HG02973 (cell line): ENCODE measurements around the gene DUSP15.
"Not testable (repeated sequence)": the region's sequence is repeated elsewhere in the genome, so short reads cannot be mapped to it uniquely, and the experiment has no call there.

ENCODE experiments used
- ATAC-seq: cut with Tn5 transposase; IDR thresholded peaks from one replicate; pipeline ENCODE4 v1.9.1; 2021; ENCODE audit warnings: moderate library complexity; ENCODE audit not compliant: unreplicated experiment

The DUSP15 gene

DNA sequence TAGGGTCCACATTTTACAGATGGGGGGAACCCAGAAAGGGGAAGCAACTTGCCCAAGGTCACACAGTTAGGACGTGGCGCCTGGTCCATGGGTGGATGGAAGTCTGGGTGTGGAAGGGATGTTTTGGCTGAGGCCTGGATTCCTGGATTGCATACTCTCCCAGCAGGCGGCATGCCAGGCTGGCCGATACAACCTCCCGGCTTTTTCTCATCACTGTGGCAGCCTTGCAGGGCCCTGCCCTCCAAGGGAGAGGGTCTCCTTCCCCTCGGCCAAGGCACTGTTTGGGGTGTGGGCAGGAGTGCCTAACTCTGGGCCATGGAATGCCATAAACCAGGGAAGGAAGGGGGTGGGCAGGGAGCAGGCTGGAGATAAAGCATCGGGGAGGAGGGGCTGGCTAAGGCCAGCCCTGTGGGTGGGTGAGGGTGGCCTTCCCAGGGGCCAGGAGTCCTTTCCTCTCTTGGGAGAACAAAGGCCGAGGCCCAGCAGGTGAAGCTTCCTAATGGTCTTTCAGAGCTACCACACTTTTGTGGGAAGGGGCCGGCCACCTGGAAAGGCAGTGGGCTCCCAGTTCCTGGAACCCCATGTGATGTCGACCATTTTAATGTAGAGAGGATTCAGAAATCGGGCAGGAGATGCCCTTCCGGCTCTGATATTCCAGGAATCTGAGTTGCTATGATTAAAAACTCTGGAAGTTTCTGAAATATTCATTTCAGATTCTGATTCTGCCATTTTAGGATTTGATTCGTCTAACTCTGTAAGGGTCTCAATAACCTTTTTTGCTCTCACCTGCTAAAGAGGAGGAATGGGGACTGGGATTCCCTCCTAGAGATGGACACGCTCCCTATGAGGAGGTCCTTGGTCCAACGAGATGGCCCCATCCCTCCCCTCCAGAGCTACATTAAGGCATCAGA is 29.2 kb downstream of the DUSP15 start:
- ATAC-seq: no peak

DNA sequence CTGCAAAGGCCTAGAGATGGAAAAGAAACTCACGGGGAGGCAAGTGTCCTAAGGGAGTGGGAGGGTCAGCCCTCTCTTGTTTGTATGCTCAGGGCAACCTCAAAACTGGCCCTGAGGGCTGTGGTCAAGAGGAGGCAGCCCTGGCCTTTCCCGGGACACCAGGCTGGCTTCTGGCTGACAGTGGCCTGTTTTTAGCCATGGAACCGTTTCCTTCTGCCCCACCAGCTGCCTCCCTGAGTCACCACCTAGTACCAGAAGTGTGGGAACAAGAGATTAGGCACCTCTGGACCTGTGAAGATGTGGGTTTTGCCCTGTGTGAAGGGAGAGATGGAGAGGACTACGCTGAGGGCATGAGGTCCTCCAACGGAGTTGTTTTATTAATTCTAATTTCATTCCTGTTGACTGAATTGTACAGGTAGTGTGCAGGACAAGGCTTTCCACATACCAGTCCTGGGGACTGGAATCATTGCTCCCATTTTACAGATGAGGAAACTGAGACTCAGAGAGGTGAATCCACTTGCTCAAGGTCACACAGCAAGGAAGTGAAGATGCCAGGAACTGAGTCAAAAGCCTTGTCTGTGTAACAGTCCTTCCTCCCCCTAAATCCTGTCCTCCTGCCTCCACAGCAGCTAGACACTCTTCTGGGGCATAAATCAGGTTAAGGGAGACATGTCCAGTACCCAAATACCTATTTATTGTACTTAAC is 30.4 kb downstream of the DUSP15 start:
- ATAC-seq: no peak

DNA sequence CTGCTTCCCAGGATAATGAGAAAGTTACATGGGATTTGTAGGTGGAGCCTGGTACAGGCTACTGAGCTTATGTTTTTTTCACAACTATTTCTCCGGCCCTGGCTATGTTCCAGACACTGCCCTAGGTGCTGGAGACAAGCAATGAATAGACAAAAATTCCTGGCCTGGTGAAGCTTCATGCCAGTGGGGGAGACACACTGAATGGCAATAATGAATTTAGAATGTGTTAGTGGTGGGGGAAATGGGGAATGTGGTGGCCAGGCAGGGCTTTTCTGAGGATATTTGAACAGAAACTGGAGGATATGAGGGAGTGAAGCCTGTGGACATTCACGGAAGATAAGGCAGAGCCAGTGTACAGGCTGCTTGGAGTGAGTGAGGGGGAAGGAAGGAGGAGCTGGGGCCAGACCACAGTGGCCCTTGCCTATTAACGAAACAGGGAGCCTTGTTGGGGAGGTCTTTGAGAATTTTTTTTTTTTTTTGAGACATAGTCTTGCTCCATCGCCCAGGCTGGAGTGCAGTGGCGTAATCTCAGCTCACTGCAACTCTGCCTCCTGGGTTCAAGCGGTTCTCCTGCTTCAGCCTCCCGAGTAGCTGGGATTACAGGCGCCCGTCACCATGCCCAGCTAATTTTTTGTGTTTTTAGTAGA is 31.6 kb downstream of the DUSP15 start:
- ATAC-seq: no peak

DNA sequence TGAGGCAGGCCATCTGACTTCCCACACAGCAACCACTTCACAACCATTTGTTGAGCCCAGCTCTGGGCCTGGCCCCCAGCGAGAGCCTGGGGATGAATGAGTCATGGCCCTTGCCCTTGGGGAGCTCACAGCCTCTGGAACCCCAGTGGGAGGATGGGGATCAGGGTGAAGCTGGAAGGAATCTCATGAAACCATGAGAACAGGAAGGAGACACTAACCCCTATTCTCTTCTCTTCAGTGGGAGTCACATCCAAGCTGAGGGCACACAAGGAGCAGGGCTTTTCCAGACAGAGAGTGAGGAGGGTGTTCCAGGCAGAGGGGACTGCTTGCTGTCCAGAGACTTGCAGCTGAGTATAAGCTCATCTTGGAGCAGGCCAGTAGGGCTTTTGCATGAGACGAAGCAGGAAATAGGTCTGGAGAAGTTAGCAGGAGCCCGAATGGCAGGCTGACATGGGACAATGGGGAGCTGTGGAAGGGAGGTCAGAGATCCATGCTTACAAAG is 32.4 kb downstream of the DUSP15 start:
- ATAC-seq: no peak

DNA sequence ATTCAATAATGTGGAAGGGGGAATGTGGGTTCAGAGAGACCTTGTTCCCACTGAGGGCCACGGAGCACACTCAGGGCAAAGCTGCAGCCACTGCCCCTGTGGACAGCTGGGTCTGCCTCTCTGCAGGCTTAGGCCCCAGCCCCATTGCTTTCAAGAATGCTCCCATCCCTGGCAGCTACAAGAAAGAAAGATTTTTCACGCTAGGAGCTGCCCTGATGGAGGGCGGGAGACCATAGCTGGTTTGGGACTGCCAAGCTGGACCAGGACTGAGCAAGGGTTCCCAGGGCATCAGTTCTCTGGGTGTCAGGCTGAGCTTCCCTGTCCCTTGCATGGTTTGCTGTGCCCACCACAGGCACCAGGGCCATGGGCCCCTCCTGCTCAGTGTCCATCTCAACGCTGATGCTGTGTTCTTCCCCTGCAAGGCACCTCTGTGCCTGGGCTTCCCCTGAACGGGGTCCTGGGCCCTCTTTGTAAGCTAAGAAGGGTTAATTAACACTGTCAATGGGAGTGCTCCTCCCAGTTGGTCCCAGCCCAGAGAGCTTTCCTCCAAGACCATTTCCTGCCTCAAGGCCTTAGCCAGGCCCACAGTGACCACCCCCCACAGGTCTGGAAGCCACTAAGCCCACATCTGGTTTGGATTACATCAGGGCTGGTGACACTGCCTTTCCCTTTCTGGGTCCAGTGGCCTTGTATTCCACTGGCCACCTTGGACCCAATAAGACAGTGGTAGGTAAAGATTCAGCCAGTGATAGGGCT is 33.3 kb downstream of the DUSP15 start:
- ATAC-seq: no peak

DNA sequence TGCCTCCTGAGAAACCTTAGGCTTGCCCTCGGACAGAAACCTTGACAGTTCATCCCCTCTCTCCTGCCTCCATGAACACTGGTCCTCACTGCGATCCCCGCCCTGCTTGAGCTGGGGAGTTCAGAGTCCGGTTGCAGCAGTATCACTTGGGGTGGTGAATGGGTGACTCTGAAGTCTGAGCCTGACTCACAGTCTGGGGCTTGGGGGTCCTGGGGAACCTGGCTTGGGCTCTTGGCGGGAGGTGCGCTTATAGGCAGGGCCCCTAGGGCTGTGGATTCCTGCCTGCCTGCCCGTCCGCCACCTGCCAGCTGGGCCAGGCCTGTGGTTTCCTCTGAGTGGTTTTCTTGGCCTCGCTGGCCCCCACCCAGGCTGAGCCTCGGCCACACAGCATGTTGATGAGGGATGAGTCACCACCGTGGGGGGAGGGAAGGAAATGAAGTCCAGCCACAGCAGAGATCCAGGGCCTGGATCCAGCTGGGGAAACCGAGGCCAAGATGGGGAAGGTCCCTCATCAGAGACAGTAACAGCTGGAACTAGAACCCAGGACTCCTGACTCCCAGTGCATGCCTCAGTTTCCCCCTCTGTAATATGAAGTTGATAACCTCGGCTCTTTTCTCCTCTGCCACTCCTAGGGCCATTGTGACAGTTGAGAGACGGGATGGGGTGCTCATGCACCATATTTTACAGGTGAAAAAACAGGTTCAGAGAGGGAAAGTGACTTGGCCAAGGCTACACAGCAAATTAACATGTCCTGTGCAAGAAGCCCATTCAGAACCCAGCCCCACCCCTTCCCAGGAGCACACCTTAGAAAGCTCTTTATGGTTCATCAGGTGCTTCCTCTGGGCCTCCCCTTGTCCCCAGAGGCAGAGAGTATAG is 34.1 kb downstream of the DUSP15 start:
- peak; percentile 57 for ATAC-seq

DNA sequence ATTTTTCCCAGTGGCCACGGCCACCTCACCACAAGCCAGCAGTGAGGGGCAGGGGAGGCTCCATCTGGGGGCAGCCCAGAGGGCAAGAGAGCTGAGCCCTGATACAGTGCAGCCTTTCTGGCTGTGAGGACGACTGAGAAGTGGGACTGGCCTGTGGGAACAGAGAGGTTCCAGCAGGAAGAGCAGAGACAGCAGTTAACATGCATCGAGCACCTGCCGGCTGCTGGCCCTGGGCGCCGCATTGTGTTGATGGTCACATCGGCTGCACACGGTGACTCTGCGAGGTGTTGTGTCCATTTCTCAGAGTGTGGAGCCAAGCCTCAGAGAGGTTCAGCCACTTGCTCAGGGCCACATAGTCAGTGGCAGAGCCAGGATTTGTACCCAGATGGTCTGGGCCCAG is 34.8 kb downstream of the DUSP15 start:
- ATAC-seq: no peak

DNA sequence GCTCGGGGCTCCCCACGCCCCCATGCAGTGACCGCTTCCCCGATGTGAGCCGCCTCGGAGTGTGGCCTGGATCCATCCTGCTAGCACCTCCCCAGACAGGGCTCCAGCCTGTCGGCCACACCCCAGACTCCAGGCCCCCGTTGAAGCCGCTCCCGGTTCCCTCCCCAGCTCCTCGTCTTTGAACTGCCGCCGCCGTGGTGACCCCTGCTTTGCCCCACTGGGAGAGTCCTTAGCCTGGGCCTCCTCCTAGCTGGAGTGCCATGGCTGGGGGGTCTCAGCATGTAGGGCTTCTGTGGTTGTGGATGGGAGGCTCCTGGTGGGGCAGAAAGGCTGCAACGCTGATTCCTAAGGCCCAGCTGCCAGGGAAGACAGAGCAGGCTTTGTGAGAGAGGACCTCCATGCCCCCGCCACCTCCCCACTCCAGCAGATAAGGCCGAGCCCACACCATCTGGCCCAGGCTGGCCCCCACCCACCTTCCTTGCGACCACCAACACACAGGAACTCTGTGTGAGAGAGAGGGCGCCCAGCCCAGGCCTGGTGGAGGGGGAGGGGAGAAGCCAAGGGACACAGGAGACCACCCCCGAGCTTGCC is 36.3 kb downstream of the DUSP15 start:
- no peak for ATAC-seq

DNA sequence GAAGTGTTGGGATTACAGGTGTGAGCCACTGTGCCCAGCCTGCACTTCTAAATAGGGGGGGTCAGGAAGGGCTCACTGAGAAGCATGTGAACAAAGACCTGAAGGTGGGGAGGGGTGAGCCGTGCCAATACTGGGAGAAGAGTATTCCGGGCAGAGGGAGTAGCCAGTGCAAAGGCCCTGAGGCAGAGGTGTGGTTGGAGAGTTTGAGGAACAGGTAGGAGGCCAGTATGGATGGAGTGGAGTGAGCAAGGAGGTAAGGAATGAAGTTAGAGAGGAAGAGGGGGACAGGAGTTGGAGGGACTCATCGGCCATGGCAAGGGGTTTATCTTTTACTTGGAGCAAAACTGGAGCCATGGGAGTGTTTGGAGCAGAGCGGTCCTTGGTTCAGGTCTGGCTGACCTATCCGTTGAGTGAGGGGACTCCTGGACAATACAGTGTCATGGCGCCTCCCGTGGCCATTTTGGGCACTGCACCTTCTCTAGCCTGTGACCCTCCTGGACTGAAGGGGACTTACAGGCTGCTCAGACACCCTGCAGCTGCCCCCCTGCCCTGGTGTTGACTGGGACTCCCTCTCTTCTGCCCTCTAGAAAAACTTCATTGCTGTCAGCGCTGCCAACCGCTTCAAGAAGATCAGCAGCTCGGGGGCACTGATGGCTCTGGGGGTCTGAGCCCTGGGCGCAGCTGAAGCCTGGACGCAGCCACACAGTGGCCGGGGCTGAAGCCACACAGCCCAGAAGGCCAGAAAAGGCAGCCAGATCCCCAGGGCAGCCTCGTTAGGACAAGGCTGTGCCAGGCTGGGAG is 37.0 kb downstream of the DUSP15 start:
- no peak for ATAC-seq

DNA sequence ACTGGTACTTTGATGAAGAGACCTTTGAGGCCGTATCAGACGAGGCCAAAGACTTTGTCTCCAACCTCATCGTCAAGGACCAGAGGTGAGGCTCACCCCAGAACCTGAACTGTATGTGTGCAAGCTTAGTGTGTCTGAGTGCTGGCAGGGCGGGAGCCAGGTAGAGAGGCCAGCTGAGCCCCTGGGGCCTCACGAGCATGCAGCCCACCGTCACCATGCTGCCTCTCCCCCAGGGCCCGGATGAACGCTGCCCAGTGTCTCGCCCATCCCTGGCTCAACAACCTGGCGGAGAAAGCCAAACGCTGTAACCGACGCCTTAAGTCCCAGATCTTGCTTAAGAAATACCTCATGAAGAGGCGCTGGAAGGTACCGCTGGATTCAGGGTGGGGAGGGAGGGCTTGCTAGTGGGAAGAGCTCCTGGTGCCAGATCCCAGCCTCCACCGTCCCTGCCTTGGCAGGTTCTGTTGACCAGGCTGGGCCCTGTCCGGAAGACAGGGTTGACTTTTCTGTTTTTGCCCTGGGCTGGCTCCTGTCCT is 38.5 kb downstream of the DUSP15 start:
- ATAC-seq: no peak

DNA sequence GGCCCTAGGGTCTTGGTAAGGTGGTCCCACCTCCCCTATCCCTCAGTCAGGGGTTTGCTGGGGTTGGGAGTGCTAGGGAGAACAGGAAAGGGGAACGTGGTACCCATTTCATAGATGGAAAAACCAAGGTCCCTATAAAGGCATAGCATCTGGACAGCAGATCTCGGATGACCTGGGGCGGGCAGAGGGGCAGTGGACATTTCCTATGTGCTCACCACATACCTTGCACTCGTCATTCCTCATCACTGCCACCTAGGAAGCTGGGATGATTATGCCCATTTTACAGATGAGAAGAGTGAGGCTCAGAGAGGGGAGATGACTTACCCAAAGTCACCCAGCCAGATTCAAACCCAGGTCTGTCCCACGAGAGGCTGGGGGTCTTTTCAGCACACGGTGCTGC is 39.1 kb downstream of the DUSP15 start:
- no peak for ATAC-seq

DNA sequence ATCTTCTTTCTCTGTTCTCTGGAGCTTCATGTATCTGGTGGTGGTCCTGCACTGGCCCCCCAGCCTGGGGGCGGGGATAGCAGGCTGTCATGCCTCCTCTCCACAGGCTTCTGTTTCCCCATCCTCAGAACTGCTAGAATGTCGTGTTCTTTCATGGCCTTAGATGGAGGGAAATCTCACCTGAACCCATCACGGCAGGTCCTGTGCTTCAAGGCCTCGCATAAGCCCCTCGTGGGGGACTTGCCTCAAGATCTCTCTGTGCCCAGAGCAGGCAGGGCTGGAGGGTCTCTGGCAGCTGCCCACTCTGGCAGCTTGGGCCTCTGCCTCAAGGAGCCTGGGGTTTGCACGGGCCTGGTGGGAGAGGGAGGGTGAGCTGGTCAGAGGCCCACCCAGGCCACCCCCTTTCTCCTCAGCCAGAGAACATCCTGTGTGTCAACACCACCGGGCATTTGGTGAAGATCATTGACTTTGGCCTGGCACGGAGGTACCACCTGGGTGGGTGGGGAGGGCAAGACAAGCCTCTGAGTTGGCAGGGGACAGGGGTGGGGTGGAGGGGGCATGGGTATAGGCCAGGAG is 39.8 kb downstream of the DUSP15 start:
- no peak for ATAC-seq

DNA sequence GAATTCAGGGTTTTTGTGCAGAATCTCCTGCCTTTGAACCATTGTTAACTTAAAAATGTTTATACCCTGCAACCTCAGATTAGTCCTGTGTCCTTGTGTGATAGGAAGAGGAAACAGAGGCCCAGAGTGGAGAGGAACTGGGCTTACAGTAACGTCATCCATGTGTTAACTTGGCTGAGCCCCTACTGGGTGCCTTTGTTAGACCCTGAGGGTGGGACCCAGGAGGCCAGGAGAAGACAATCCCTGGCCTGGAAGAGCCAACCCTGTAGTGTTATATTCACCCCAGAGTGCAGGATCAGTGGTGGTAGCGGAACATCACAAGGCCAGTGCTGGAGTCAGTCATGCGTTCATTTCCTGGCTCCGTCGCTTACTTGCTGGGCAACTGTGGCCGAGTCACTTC is 40.6 kb downstream of the DUSP15 start:
- no peak for ATAC-seq

DNA sequence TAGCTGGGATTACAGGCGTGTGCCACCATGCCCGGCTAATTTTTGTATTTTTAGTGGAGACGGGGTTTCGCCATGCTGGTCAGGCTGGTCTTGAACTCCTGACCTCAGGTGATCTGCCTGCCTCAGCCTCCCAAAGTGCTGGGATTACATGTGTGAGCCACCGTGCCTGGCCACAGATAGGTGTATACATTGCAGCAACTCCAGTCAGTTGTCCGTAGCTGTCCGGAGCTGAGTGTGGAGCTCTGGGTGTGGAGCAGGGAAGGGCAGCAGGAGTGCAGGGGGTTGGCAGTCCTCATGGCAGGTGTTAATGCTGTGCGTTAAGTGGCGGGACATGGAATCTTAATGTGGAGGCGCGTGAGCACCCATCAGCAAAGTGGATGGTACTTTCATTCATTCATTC is 42.3 kb downstream of the DUSP15 start:
- not testable (repeated sequence) for ATAC-seq

DNA sequence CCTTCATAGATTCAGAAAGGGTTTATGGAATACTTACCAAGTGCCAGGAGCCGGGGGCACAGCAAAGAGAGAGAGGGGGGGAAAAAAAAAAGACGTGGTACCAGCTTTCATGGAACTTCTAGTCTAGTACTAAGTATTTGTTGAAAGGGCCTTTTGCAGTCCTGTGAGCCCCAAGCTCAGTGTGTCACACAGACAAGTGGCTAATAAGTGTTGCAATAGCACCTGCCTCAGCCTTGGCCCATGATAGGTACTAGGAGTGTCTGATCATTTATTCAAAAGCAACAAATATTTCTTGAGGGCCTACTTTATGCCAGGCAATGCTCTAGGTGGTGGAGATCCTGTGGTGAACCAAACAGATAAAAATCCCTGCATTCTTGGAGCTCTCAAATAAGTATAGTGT is 43.3 kb downstream of the DUSP15 start:
- no peak for ATAC-seq

DNA sequence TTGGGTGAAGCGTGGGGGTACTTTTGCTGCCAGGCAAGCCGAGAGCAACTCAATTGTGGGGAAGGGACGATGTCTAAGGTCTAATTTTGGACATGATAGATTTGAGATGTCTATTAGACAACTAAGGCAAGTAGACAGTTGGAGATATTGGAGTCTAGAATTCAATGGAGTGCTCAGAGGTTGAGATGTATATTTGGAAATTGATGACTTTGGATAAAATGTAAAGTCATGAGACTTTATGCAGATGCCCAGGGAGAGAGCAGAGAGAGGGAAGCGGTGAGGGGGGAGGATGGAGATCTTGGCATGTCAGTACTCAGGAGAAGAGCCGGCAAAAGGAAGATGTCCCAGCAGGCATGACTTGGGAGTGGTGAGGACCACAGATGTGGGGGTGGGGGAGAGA is 44.3 kb downstream of the DUSP15 start:
- no peak for ATAC-seq

DNA sequence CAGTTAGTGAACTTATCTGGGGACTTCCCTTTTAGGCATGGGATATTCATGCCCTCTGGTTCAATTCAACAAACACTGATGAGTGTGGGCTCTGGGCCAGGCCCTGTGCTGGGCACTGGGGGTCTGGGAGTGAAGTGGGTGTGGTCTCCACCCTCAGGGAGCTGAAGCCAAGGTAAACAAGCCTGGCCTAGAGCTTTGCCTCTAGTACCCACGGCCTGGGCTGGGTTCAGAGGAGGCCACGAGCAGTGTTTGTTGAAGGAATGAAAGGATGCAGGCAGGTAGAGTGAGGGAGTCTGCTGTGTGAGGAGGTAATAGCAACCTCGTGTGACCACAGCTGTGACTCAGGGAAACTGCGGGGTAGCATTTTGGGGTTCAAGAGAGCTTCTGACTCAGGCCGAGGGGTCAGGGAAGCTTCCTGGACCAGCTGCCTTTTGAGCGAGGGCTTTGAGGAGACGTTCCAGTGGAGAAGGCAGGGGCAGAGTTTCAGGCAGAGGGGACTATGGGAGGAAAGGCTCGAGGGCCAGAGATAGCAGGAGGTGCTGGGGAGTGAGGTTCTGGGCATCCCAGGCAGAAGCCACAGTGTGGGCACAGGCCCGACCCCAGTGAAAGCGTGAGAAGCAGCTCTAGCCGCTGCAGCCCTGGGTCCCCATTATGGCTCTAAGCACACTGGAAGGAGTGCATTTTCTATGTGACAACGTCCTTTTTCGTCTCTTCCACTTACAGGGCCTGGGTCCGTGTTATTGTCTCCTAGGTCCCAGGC is 45.6 kb downstream of the DUSP15 start:
- no peak for ATAC-seq
